Spleen (tissue), 11 donors: Measurements from ENCODE around the gene KIAA0825. TPM values are rescaled to one million over a fixed set of nuclear protein-coding genes. Genes with fewer than 3 reads are reported as not detected.

ENCODE experiments used
- DNase-seq: peaks from one replicate; pipeline ENCODE4 v3.0.0-alpha.2; 2020
- H3K27ac ChIP-seq, 8 donors: fragments of 200-600 bp; sonication (generic) in 7 of 8; 1 replicate in 4 of 8; 2 replicates in 4 of 8; pipeline versions ENCODE4 v1.5.0 to v1.8.0; 2016 to 2021; ENCODE audit warnings: inconsistent platforms in 4 of 8, mild to moderate bottlenecking in 4 of 8, moderate library complexity in 1 of 8
- H3K27me3 ChIP-seq, 7 donors: fragments of 200-600 bp; sonication (generic) in 6 of 7; replicated peaks in 1 of 7; 1 replicate in 4 of 7; 2 replicates in 3 of 7; pipeline versions ENCODE4 v1.5.0 to v1.8.0; 2016 to 2021; ENCODE audit warnings: inconsistent platforms in 3 of 7, mild to moderate bottlenecking in 1 of 7
- H3K36me3 ChIP-seq, 6 donors: fragments of 200-600 bp; sonication (generic) in 5 of 6; 1 replicate in 4 of 6; 2 replicates in 2 of 6; pipeline versions ENCODE4 v1.5.0 to v1.8.0; 2016 to 2021; ENCODE audit warnings: inconsistent platforms in 2 of 6
- H3K4me1 ChIP-seq, 6 donors: fragments of 200-600 bp; sonication (generic) in 5 of 6; 1 replicate in 3 of 6; 2 replicates in 3 of 6; pipeline versions ENCODE4 v1.5.0 to v1.8.0; 2016 to 2021; ENCODE audit warnings: inconsistent platforms in 3 of 6
- H3K4me3 ChIP-seq, 8 donors: fragments of 200-600 bp; sonication (generic) in 7 of 8; 1 replicate in 4 of 8; 2 replicates in 4 of 8; pipeline versions ENCODE4 v1.5.0 to v1.8.0; 2016 to 2021; ENCODE audit warnings: inconsistent platforms in 4 of 8, mild to moderate bottlenecking in 4 of 8, moderate library complexity in 2 of 8
- H3K9me3 ChIP-seq, 8 donors: fragments of 200-600 bp; sonication (generic) in 7 of 8; 1 replicate in 4 of 8; 2 replicates in 4 of 8; pipeline versions ENCODE4 v1.5.0 to v1.8.0; 2016 to 2021; ENCODE audit warnings: inconsistent platforms in 4 of 8
- CTCF ChIP-seq, 11 experiments: fragments of 200-600 bp in 7 of 11; fragments of 450-650 bp in 4 of 11; sonication (generic) in 4 of 11; IDR thresholded peaks in 8 of 11; conservative IDR thresholded peaks in 3 of 11; 1 replicate in 7 of 11; 2 replicates in 4 of 11; pipeline versions ENCODE4 v1.4.0 to v1.8.0; 2016 to 2021; ENCODE audit warnings: antibody characterized with exemption in 11 of 11, inconsistent platforms in 4 of 11, mild to moderate bottlenecking in 1 of 11
- POLR2A ChIP-seq, 3 donors: fragments of 450-650 bp; IDR thresholded peaks; one replicate each; pipeline ENCODE4 v1.5.1; 2017; ENCODE audit warnings: antibody characterized with exemption in 3 of 3, mild to moderate bottlenecking in 1 of 3
- POLR2AphosphoS5 ChIP-seq, 3 donors: sonication (generic); formaldehyde crosslinking; IDR thresholded peaks; one replicate each; pipeline ENCODE4 v1.5.1; 2017; ENCODE audit warnings: antibody characterized with exemption in 3 of 3
- WGBS, 5 donors: extraction: QIAGEN DNeasy Blood & Tissue Kit in 3 of 5; methylation state at CpG; one replicate each; pipeline versions ENCODE4 v1.1.5 to v1.1.7; 2013 to 2018; 5-methylcytosine and 5-hydroxymethylcytosine counted together
- intact Hi-C: fragments of 100-400 bp; cut with DNase I; formaldehyde crosslinking; loops from one replicate; pipeline ENCODE4 v1.15.0; 2023; ENCODE audit warnings: low total_unique reads
- polyA plus RNA-seq, 3 donors: library from polyadenylated mRNA; stranded (reverse); fragments of 200-250 nt; gene quantifications; one replicate each; pipeline ENCODE4 v1.2.1, GENCODE V29; 2013
- total RNA-seq, 7 donors: library from RNA; depleted of rRNA in 3 of 7; stranded (reverse); fragments of >200 nt in 3 of 7; fragmentation: NEBNext Ultra II Directional in 4 of 7; extraction: Animal tissue kit (Norgen Biotek cat#: 25700) in 4 of 7; gene quantifications; one replicate each; pipeline versions ENCODE4 v1.1.0 to v1.2.1, GENCODE V29; 2016 to 2021
- donor health status: healthy with polysubstance abuse.
- donor health status: DM: no; HTN: no; CAD: no; lungs with moderate emphysema.
- donor health status: DM: no; HTN: no; CAD: no.
- donor health status: Bipolar disorder and iron deficiency.
- donor health status: healthy.
- donor health status: DM: no; HTN: no; CAD: no.
- donor health status: DM: yes; HTN: yes; CAD: no.

Gene KIAA0825
- total and polyA plus RNA-seq, 10 donors: 0.20 to 13.5 (median 6.0) TPM

DNA sequence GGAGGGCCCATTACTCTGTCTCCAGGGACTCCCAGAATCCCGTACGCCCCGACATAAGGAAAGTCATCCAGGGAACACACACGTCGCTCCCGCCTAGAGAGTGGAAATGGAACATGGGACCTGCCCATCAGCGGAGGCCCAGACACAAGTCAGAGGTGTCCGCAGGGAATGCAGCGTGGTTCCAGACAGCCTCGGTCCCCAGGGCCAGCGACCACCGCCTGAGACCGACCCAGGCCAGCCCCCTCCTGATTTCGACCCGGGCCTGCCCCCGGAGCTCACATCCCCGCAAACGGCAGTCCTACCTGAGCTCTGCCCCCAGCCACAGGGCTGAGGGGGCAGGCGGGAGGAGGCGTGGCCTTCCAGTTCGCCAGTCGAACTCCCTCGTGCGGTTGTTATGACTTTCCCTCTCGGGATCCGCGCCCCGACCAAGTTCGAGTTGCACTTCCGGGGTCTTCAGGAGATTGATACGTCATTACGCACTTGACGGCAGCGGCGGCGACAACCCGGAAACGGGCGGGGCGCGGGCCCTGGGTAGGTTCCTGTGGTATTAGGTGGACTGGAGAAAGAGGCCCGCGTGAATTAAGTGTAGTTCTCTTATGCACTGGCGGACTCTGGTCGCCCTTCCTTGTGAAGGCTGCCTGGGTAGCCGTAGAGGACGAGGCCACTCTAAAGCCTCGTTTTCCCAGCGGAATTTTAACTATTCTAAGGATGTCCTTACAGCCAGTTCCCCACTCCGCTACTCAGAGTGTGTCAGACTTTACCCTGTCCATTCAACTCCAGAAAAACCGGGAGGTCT is 507.0 kb downstream of the KIAA0825 start:
- H3K4me1 ChIP-seq: peaks cover 0 to 37% (median 15%) of the 10 kb centered on the region in 6 donors
- TF ChIP-seq POLR2AphosphoS5 (IDR thresholded peaks at IDR 0.05): peak; percentile 88 to 94 (median 93)
- TF ChIP-seq POLR2A (IDR thresholded peaks at IDR 0.05): peak in 1 of 3 donors; percentile 19
- TF ChIP-seq CTCF (IDR thresholded peaks at IDR 0.05 in 8 of 11, conservative IDR thresholded peaks at IDR 0.05 in 3 of 11): peak in 5 of 11 experiments; percentile 21 to 53 (median 33)
- H3K4me3 ChIP-seq: peak overlapping the region; percentile 68 to 85 (median 76)
- H3K9me3 ChIP-seq: peaks cover 0 to 14% (median 11%) of the 10 kb centered on the region in 8 donors
- WGBS, 5 donors: 2 to 8% (median 3%) methylated on average over 23 to 51 of the region's 51 CpGs
- no peaks in the 10 kb centered on the region for H3K36me3 ChIP-seq
- H3K27ac ChIP-seq: peak overlapping the region; percentile 77 to 95 (median 92)
- intact Hi-C loops: no loop called here
- no peaks in the 10 kb centered on the region for H3K27me3 ChIP-seq
- DNase-seq: peak; percentile 98

- H3K4me1 ChIP-seq: peaks cover 0 to 21% (median 3%) of the 10 kb centered on the region in 6 donors
- intact Hi-C loops: no loop called here
- H3K4me3 ChIP-seq: no peak overlapping the region
- no peak for TF ChIP-seq POLR2A (IDR thresholded peaks at IDR 0.05)
- no peak for TF ChIP-seq POLR2AphosphoS5 (IDR thresholded peaks at IDR 0.05)
- no peak for TF ChIP-seq CTCF (IDR thresholded peaks at IDR 0.05 in 8 of 11, conservative IDR thresholded peaks at IDR 0.05 in 3 of 11)
- H3K36me3 ChIP-seq: no peaks in the 10 kb centered on the region
- no peak overlapping the region for H3K27ac ChIP-seq
- no peaks in the 10 kb centered on the region for H3K27me3 ChIP-seq
- 69 to 79% (median 73%) methylated on average over 3 of the region's 3 CpGs for WGBS, 5 donors
- no peak for DNase-seq
- H3K9me3 ChIP-seq: peaks cover 0 to 26% (median 22%) of the 10 kb centered on the region in 8 donors
Observed at GRCh38 chr5:94103514-94104245, 514.7 kb downstream of the KIAA0825 start.

Other genes with a start within 250 kb of the KIAA0825 start
- 10 to 100 TPM in 5 of 7 donors, 1 to 10 TPM in 2; 7.9 to 18.7 (median 10.9) TPM for gene SLF1, start 65 bp upstream of the KIAA0825 start, total RNA-seq
- 1 to 10 TPM; 5.0 to 5.4 (median 5.1) TPM for gene SLF1, start 65 bp upstream of the KIAA0825 start, polyA plus RNA-seq